ENCODE measurements around the gene C1QTNF12. TPM values are rescaled to one million over a fixed set of nuclear protein-coding genes. Genes with fewer than 3 reads are reported as not detected.

The C1QTNF12 gene
- total RNA-seq, 4 donors from 2014 or later, result 0.33 to 0.52 TPM; not detected in 2

- no peaks in the 10 kb centered on the region for H3K9me3 ChIP-seq
- H3K4me3 ChIP-seq, result peak overlapping the region in 2 of 4 donors; percentile 8 to 22
- H3K27ac ChIP-seq (replicated peaks in 1 of 4), result no peak overlapping the region
- 100% methylated on average over 1 of the region's 23 CpGs for WGBS
- H3K27me3 ChIP-seq, result peaks cover 0 to 71% (median 20%) of the 10 kb centered on the region in 4 donors
- H3K36me3 ChIP-seq, result peaks cover 0 to 24% (median 4%) of the 10 kb centered on the region in 4 donors
- no peak for TF ChIP-seq CTCF (IDR thresholded peaks at IDR 0.05)
- no peak for TF ChIP-seq POLR2A (IDR thresholded peaks at IDR 0.05; ENCODE audit: low read depth)
- no peak for TF ChIP-seq POLR2AphosphoS5 (IDR thresholded peaks at IDR 0.05)
- TF ChIP-seq EP300 (IDR thresholded peaks at IDR 0.05), result no peak
- intact Hi-C loops (cut with DNase I), result no loop called here
- peaks cover 3 to 28% (median 17%) of the 10 kb centered on the region in 4 donors for H3K4me1 ChIP-seq
- DNase-seq (ENCODE audit: extremely low spot score), result no peak
Observed at GRCh38 chr1:1243807-1244191, 2.7 kb downstream of the C1QTNF12 start.

- intact Hi-C loops (cut with DNase I), result no loop called here
- 83% methylated on average over 1 of the region's 23 CpGs for WGBS
- Histone ChIP-seq H3K4me1 (peaks cover 3 to 28% (median 17%) of the 10 kb centered on the region in 4 donors), H3K36me3 (peaks cover 0 to 24% (median 4%) of the 10 kb centered on the region in 4 donors), H3K27ac (replicated peaks in 1 of 4) (no peak overlapping the region), H3K27me3 (peaks cover 0 to 71% (median 24%) of the 10 kb centered on the region in 4 donors), H3K9me3 (no peaks in the 10 kb centered on the region), H3K4me3 (no peak overlapping the region)
- DNase-seq (ENCODE audit: extremely low spot score), result no peak
- TF ChIP-seq POLR2AphosphoS5 (IDR thresholded peaks at IDR 0.05) (no peak), POLR2A (IDR thresholded peaks at IDR 0.05; ENCODE audit: low read depth) (no peak), CTCF (IDR thresholded peaks at IDR 0.05) (no peak), EP300 (IDR thresholded peaks at IDR 0.05) (no peak)
Observed at GRCh38 chr1:1243266-1243660, 3.3 kb downstream of the C1QTNF12 start.

GRCh38 chr1:1242461-1243265 lies 3.9 kb downstream of the C1QTNF12 start:
- TF ChIP-seq POLR2A (IDR thresholded peaks at IDR 0.05; ENCODE audit: low read depth) (no peak), EP300 (IDR thresholded peaks at IDR 0.05) (no peak), CTCF (IDR thresholded peaks at IDR 0.05) (no peak), POLR2AphosphoS5 (IDR thresholded peaks at IDR 0.05) (no peak)
- Histone ChIP-seq H3K36me3 (peaks cover 0 to 24% (median 4%) of the 10 kb centered on the region in 4 donors), H3K9me3 (no peaks in the 10 kb centered on the region), H3K27ac (replicated peaks in 1 of 4) (no peak overlapping the region), H3K27me3 (peaks cover 0 to 71% (median 27%) of the 10 kb centered on the region in 4 donors), H3K4me1 (peaks cover 4 to 34% (median 20%) of the 10 kb centered on the region in 4 donors), H3K4me3 (no peak overlapping the region)
- intact Hi-C loops (cut with DNase I), result no loop called here
- WGBS, result 90% methylated on average over 12 of the region's 41 CpGs
- DNase-seq (ENCODE audit: extremely low spot score), result no peak

- WGBS, result 90% methylated on average over 10 of the region's 26 CpGs
- Histone ChIP-seq H3K27ac (replicated peaks in 1 of 4) (no peak overlapping the region), H3K36me3 (peaks cover 0 to 24% (median 4%) of the 10 kb centered on the region in 4 donors), H3K9me3 (no peaks in the 10 kb centered on the region), H3K27me3 (peaks cover 0 to 69% (median 19%) of the 10 kb centered on the region in 4 donors), H3K4me3 (no peak overlapping the region), H3K4me1 (peaks cover 12 to 34% (median 21%) of the 10 kb centered on the region in 4 donors)
- TF ChIP-seq EP300 (IDR thresholded peaks at IDR 0.05) (no peak), POLR2A (IDR thresholded peaks at IDR 0.05; ENCODE audit: low read depth) (no peak), CTCF (IDR thresholded peaks at IDR 0.05) (no peak), POLR2AphosphoS5 (IDR thresholded peaks at IDR 0.05) (no peak)
- DNase-seq (ENCODE audit: extremely low spot score), result no peak
- intact Hi-C loops (cut with DNase I), result no loop called here
Observed at GRCh38 chr1:1241588-1242219, 4.8 kb downstream of the C1QTNF12 start.
